ENCODE measurements around the gene PJA1. TPM values are rescaled to one million over a fixed set of nuclear protein-coding genes. Genes with fewer than 3 reads are reported as not detected.

PJA1 gene
- total RNA-seq, 2 donors from 2014 or later = 18.7 to 20.2 TPM

DNA sequence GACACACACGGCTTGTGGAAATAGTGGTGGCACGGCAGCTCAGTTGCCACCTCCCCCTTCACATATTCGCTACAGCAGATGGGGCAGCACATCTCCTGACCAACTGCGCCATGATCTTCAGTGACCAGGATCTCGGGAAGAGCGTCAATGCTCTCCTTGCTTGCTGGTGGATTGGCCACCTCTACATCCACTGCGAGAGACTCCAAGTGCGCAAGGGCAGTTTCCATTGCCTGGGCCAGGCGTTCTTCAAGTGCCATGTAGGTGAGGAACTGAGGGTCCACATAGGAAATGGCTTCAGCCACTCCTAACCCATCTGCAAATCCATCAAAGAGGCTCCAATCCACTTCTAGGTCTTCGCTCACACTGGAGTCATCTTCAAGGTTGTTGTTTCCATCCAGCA lies 3.9 kb downstream of the PJA1 start:
- H3K4me3 Mint-ChIP-seq = no peak overlapping the region
- H3K9me3 ChIP-seq (ENCODE audit: control insufficient read depth, low read length, poor library complexity, severe bottlenecking) = no peaks in the 10 kb centered on the region
- H3K27ac Mint-ChIP-seq = no peak overlapping the region
- ATAC-seq (no peak), DNase-seq (no peak)
- peaks cover 31% of the 10 kb centered on the region for H3K4me1 Mint-ChIP-seq
- no peaks in the 10 kb centered on the region for H3K36me3 Mint-ChIP-seq (ENCODE audit: low read depth)
- H3K27me3 Mint-ChIP-seq = no peaks in the 10 kb centered on the region

DNA sequence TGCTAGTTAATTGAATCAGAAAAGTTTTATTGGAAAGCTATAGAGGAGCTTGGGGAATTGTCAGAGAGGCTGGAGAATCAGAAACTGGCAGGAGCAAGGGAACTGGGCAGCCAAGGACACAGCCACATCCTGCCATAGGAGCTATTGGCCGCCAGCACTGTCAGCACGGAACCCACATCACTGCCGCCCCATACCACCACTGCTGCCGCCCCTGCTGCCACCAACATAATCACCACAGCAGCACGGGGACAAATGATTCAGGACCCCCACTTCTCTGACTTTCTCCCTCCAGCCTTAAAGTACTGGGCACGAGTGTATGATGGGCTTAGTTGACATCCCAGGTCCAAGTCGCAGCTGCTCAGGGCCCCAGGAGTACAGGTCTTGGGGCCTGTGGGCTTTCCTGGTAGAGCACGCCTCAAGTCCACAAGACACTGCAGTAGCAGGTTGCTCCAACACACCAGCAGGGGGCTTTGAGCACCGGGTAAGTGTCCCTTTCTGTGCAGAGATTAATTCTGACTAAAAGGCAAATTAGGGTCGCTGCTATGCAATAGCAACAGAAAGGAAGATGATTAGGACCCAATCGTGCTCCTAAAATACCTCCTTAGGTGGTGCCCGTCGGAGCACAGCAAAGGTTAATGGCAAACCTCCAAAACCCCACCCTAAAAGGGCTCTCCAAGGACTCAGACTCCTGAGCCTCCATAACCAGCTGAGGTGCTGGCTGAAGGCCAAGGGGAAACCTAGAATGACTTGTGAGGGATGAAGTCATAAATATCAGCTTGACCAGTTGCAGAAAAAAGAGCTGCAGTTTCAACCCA lies 6.9 kb downstream of the PJA1 start:
- H3K9me3 ChIP-seq (ENCODE audit: control insufficient read depth, low read length, poor library complexity, severe bottlenecking) = no peaks in the 10 kb centered on the region
- Mint-ChIP-seq H3K27ac (no peak overlapping the region), H3K36me3 (ENCODE audit: low read depth) (no peaks in the 10 kb centered on the region), H3K4me3 (no peak overlapping the region), H3K4me1 (peaks cover 19% of the 10 kb centered on the region), H3K27me3 (no peaks in the 10 kb centered on the region)
- ATAC-seq = peak; percentile 54
- no peak for DNase-seq

DNA sequence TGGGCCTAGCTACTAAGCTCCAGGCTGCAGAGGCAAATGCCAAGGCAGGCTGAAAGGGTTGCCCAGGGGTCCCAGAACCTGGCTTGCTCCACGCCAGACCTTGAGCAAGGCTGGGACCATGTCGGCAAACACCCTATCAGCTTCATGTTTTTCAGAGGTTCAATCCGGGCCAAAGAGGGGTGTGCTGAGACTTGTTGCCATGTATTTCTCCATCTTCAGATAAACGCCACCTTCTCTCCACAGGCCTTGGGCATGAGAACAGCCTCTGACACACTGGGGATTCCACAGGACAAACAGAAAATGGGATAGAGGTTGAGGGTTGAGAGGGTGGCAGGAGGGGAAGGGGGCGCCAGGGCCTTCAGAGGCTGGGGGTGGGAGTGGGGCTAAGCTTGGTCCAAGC lies 8.6 kb downstream of the PJA1 start:
- no peaks in the 10 kb centered on the region for H3K27me3 Mint-ChIP-seq
- DNase-seq (no peak), ATAC-seq (no peak)
- H3K4me1 Mint-ChIP-seq = peaks cover 5% of the 10 kb centered on the region
- H3K4me3 Mint-ChIP-seq = no peak overlapping the region
- H3K27ac Mint-ChIP-seq = no peak overlapping the region
- H3K36me3 Mint-ChIP-seq (ENCODE audit: low read depth) = no peaks in the 10 kb centered on the region
- no peaks in the 10 kb centered on the region for H3K9me3 ChIP-seq (ENCODE audit: control insufficient read depth, low read length, poor library complexity, severe bottlenecking)

DNA sequence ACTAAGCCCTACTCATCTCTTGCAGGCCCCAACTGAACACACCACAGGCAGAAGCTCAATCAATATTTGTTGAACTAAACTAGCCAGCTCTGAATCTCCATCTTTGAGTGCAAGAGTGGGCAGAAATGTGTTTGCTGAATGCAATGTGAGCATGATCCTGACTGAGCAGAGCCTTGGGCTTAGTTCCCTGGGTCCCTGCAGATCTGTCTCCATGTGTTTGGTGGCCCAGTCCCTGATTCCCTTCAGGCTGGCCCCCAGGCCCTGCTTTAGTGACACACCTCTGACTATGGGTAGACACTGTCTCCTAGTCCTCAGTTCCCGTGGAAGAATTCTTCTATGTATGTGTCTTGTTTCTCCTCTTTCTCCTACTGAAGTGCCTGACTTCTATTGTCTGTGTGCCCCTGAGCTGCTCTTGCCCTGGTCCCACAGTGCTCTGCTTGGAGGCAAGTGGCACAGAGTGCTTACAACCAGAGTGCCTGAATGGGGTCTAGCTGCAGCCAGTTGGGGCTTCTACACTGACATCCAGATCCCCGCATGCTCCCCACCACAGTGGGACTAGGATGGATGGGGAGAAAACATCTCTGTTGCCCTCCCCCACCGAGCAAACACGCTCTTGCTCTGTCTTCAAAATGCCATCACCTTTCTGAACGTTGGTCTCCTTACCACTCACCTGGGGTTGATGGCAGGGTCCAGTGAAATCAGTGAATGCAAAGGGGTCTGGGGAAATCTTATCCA lies 9.3 kb downstream of the PJA1 start:
- no peak overlapping the region for H3K4me3 Mint-ChIP-seq
- H3K36me3 Mint-ChIP-seq (ENCODE audit: low read depth) = no peaks in the 10 kb centered on the region
- no peaks in the 10 kb centered on the region for H3K9me3 ChIP-seq (ENCODE audit: control insufficient read depth, low read length, poor library complexity, severe bottlenecking)
- peaks cover 4% of the 10 kb centered on the region for H3K4me1 Mint-ChIP-seq
- ATAC-seq (no peak), DNase-seq (no peak)
- H3K27me3 Mint-ChIP-seq = peaks cover 5% of the 10 kb centered on the region
- no peak overlapping the region for H3K27ac Mint-ChIP-seq

DNA sequence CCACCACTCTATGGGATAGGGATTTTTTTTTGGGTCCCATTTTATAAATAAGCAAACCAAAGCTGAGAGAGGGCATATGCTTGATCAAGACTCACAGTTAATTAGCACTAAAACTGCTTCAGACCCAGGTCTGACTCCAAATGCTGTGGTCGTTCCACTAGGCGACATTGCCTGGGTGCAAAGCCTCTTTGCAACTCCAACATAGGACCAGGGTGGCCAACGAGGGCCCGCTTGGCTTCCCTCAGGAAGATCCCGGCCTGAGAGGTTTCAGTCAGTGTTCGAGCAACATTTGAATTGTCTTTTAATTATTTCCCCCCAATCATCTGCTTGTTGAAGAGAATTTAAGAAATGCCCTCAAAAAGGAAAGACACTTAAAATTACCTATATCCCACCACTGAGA lies 11.2 kb downstream of the PJA1 start:
- H3K27me3 Mint-ChIP-seq = peaks cover 5% of the 10 kb centered on the region
- no peaks in the 10 kb centered on the region for H3K9me3 ChIP-seq (ENCODE audit: control insufficient read depth, low read length, poor library complexity, severe bottlenecking)
- peaks cover 3% of the 10 kb centered on the region for H3K4me1 Mint-ChIP-seq
- no peaks in the 10 kb centered on the region for H3K36me3 Mint-ChIP-seq (ENCODE audit: low read depth)
- no peak overlapping the region for H3K4me3 Mint-ChIP-seq
- DNase-seq = no peak
- no peak for ATAC-seq
- H3K27ac Mint-ChIP-seq = no peak overlapping the region

DNA sequence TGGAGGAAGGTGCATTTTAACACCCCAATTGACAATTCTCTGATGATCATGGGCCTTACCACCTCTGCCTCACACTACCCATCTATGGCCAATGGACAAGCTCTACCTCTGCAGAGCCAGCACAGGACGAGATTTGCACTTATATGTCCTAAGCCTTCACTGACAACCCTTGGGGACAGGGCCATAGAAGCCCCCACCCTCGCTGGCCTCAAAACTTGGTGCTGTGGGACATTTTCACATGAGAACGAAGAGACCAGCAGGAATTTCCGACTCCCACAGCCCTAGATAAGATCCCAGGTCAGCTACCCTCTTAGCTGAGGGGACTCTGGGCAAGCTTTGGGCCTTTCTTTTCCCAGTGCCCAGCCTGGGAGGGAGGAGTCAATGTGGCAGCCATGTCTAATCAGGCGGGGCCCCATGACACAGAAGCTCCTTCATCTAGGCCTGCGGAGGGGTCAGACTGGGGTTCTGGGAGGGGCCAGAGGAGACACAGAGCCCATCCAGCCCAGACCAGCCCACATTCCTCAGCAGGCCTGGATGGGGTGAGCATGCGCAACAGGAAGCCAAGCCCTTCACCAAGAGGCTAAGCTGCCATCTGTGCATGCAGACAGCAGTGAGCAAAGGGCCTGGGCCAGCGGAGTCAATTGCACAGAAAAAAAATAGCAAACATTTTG lies 12.1 kb downstream of the PJA1 start:
- H3K9me3 ChIP-seq (ENCODE audit: control insufficient read depth, low read length, poor library complexity, severe bottlenecking) = no peaks in the 10 kb centered on the region
- H3K27me3 Mint-ChIP-seq = peaks cover 5% of the 10 kb centered on the region
- ATAC-seq (no peak), DNase-seq (no peak)
- H3K4me1 Mint-ChIP-seq = peaks cover 3% of the 10 kb centered on the region
- H3K4me3 Mint-ChIP-seq = no peak overlapping the region
- H3K27ac Mint-ChIP-seq = no peak overlapping the region
- H3K36me3 Mint-ChIP-seq (ENCODE audit: low read depth) = no peaks in the 10 kb centered on the region

DNA sequence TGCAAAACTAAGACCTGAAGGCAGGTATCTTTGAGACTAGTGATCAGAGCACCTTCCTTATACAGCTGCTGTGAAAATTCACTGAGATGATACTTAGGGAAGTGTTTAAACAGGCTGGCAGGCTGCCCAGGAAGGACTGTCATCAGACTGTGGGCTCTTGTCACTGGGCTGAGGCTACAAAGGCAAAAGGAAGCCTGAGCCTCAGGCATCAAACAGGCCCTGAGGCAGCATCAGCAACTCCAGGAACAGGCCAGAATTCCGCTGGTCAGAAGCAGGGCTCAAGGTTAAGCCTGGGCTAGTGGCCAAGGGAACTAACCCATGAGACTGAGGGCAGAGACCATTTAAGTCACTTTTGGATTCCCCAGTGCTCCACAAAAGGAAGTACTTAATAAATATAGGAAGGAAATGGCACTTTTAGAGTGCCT lies 12.8 kb downstream of the PJA1 start:
- no peak overlapping the region for H3K4me3 Mint-ChIP-seq
- no peak overlapping the region for H3K27ac Mint-ChIP-seq
- H3K9me3 ChIP-seq (ENCODE audit: control insufficient read depth, low read length, poor library complexity, severe bottlenecking) = no peaks in the 10 kb centered on the region
- ATAC-seq (no peak), DNase-seq (no peak)
- no peaks in the 10 kb centered on the region for H3K36me3 Mint-ChIP-seq (ENCODE audit: low read depth)
- H3K27me3 Mint-ChIP-seq = peaks cover 5% of the 10 kb centered on the region
- H3K4me1 Mint-ChIP-seq = peaks cover 3% of the 10 kb centered on the region

DNA sequence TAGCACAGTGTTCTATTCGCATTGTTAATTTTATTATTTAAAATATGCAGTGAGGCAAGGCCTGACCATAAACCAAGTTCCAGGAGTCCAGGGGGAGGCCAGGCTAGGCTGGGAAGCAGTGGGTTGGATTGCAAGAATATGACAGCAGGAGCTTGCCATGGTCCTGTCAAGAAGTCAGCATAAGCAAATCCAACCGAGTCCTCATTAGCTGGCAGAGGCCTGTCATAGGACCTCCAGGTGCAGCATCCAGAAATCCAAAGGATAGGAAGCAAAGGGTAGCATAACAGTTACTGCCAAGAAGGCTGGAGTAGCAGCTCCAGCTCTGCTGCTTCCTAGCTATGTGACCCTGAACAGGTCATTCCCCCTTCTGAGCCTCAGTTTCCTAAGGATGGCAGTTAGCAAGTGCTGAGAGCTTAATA lies 13.4 kb downstream of the PJA1 start:
- Mint-ChIP-seq H3K27me3 (peaks cover 5% of the 10 kb centered on the region), H3K4me3 (no peak overlapping the region), H3K4me1 (peaks cover 3% of the 10 kb centered on the region), H3K27ac (no peak overlapping the region), H3K36me3 (ENCODE audit: low read depth) (no peaks in the 10 kb centered on the region)
- H3K9me3 ChIP-seq (ENCODE audit: control insufficient read depth, low read length, poor library complexity, severe bottlenecking) = no peaks in the 10 kb centered on the region
- ATAC-seq (no peak), DNase-seq (no peak)

DNA sequence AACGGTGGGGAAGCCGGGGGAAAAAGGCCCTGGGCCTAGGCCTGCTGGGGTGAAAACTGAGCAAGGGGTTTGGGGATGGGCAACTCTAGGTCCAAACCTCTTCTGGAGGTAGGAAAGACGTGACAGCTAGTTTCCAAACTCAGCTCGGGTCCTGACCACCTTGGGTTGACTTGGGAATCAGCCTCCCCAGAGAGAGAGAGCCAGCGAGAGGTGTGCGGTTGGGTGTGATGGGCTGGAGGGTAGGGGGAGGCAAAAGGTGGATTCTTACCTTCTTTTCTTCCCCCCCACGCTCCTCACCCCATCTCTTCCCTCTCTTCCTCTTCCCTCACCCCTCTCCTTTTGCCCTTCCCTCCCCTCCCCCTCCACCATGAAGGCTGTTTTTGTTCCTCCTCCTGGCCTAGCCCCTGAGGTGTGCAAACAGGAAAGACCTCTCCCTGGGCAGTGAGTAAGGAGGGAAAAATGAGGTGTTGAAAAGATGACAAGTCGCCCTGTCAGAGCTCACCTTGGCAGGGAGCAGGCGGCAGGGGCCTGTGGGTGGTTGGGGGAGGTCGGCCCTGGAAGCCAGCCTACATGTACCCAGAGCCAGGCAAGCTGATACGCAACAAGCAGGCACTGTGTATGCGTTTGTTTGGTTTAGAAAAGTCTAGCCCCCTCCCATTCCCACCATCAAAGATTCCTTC lies 14.8 kb downstream of the PJA1 start:
- Mint-ChIP-seq H3K4me3 (no peak overlapping the region), H3K36me3 (ENCODE audit: low read depth) (no peaks in the 10 kb centered on the region), H3K27ac (no peak overlapping the region), H3K27me3 (peaks cover 5% of the 10 kb centered on the region), H3K4me1 (peaks cover 2% of the 10 kb centered on the region)
- no peak for DNase-seq
- no peak for ATAC-seq
- no peaks in the 10 kb centered on the region for H3K9me3 ChIP-seq (ENCODE audit: control insufficient read depth, low read length, poor library complexity, severe bottlenecking)

DNA sequence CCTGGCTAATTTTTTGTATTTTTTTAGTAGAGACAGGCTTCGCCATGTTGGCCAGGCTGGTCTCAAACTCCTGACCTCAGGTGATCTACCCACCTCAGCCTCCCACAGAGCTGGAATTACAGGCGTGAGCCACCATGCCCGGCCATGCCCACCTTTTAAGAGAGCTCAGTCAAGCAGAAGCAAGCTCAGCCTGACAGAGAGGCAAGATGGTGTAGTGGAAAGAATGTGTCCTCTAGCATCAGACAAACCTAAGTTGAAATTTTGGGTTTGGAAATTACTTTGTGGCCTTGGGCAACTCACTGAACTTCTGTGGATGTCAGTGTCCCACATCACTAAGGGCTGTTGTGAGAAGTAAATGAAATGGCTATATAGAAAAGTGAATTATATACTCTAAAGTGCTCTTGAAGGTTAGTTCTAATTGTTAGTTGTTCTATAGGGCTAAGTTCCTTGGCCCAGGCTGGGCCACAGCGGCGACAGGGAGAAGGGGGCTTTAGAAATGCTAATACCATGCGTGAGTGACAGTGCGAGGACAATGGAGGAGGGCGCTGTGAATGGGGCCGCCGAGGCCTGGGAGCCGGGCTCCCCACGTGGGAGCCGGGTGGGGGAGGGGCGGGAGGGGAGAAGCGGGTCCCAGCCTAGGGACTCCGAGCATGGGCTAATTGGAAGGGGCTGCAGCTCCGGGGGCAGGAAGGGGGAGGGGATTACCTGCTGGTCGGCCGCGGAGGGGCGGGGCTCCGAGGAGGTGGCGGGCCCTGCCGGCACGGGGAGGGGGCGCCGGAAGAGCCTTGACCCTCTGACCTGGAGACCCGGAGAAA lies 15.6 kb downstream of the PJA1 start:
- Mint-ChIP-seq H3K27me3 (peaks cover 5% of the 10 kb centered on the region), H3K36me3 (ENCODE audit: low read depth) (no peaks in the 10 kb centered on the region), H3K4me3 (no peak overlapping the region), H3K27ac (no peak overlapping the region), H3K4me1 (peaks cover 2% of the 10 kb centered on the region)
- DNase-seq (no peak), ATAC-seq (no peak)
- no peaks in the 10 kb centered on the region for H3K9me3 ChIP-seq (ENCODE audit: control insufficient read depth, low read length, poor library complexity, severe bottlenecking)

DNA sequence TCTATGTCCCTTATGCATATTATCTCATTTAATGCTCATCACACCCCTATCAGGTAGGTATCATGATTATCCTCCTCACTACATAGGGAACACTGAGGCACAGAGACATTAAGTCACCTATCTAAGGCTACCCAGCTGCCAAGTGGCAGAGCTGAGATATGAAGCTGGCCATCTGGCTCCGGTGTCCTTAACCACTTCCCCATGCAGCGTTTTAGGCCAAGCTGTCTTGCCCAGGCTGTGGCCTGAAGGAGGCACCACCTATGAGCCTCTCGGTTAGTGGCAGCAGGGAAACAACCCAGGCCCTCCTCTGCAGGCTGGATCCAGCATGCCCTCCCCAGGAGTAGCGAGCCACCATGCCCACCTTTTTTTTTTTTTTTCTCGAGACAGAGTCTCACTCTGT lies 16.3 kb downstream of the PJA1 start:
- peaks cover 2% of the 10 kb centered on the region for H3K4me1 Mint-ChIP-seq
- H3K27me3 Mint-ChIP-seq = peaks cover 5% of the 10 kb centered on the region
- H3K36me3 Mint-ChIP-seq (ENCODE audit: low read depth) = no peaks in the 10 kb centered on the region
- no peaks in the 10 kb centered on the region for H3K9me3 ChIP-seq (ENCODE audit: control insufficient read depth, low read length, poor library complexity, severe bottlenecking)
- ATAC-seq (no peak), DNase-seq (no peak)
- no peak overlapping the region for H3K27ac Mint-ChIP-seq
- no peak overlapping the region for H3K4me3 Mint-ChIP-seq

DNA sequence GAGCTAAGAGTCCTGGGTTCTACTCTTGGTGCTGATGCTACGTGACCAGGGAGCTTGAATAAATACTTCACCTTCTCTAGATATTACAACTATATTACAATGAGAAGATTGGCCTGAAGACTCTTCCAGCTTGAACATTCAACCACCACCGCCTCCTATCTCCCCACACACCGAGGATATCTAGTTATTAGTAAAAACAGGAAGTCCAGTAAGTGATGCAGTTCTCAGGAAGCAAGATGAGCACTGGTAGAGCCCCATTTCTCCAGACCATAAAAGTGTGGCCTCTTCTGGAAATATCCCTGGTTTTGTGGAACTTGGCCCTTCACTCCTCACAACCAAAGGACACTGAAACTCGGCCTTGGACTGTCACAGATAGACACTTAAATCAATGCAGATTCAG lies 18.5 kb downstream of the PJA1 start:
- no peak for ATAC-seq
- no peaks in the 10 kb centered on the region for H3K9me3 ChIP-seq (ENCODE audit: control insufficient read depth, low read length, poor library complexity, severe bottlenecking)
- Mint-ChIP-seq H3K27ac (no peak overlapping the region), H3K27me3 (peaks cover 5% of the 10 kb centered on the region), H3K4me3 (no peak overlapping the region), H3K4me1 (peaks cover 2% of the 10 kb centered on the region), H3K36me3 (ENCODE audit: low read depth) (no peaks in the 10 kb centered on the region)
- DNase-seq = no peak

All from T-helper 17 cell (primary cell).